ENCODE measurements around the gene IDH2. TPM values are rescaled to one million over a fixed set of nuclear protein-coding genes. Genes with fewer than 3 reads are reported as not detected.

IDH2 gene
- total RNA-seq, 6 experiments from 2014 or later: 26.3 to 32.4 (median 28.9) TPM

GRCh38 chr15:90132437-90132836, 30.2 kb upstream of the IDH2 start:
- Mint-ChIP-seq H3K4me3 (no peak overlapping the region), H3K36me3 (ENCODE audit: low read depth) (no peaks in the 10 kb centered on the region), H3K4me1 (ENCODE audit: low read depth) (no peaks in the 10 kb centered on the region), H3K9me3 (no peaks in the 10 kb centered on the region), H3K27me3 (ENCODE audit: insufficient read depth) (peaks cover 38% of the 10 kb centered on the region), H3K27ac (no peak overlapping the region)
- TF ChIP-seq, protein P1, sequence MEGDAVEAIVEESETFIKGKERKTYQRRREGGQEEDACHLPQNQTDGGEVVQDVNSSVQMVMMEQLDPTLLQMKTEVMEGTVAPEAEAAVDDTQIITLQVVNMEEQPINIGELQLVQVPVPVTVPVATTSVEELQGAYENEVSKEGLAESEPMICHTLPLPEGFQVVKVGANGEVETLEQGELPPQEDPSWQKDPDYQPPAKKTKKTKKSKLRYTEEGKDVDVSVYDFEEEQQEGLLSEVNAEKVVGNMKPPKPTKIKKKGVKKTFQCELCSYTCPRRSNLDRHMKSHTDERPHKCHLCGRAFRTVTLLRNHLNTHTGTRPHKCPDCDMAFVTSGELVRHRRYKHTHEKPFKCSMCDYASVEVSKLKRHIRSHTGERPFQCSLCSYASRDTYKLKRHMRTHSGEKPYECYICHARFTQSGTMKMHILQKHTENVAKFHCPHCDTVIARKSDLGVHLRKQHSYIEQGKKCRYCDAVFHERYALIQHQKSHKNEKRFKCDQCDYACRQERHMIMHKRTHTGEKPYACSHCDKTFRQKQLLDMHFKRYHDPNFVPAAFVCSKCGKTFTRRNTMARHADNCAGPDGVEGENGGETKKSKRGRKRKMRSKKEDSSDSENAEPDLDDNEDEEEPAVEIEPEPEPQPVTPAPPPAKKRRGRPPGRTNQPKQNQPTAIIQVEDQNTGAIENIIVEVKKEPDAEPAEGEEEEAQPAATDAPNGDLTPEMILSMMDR (IDR thresholded peaks at IDR 0.05): no peak
- DNase-seq: no peak

DNA sequence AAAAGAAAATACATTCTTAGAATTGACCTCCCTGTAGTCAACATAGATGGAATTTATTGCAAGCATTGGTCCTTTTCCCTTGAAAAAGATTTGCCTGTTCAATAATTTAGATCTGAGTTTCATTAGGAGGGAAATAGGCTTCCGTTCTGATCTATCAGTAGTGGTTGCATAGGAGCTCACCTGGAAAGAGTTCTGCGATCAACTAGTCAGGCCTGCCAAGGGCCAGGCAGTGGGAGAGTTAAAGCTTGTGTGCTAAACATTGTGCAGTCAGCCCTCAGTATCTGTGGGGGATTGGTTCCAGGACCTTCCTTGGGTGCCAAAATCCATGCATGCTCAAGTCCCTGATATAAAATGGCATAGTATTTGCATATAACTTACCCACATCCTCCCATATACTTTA, 29.6 kb upstream of the IDH2 start:
- Mint-ChIP-seq H3K9me3 (no peaks in the 10 kb centered on the region), H3K27ac (no peak overlapping the region)

GRCh38 chr15:90130291-90130690, 28.0 kb upstream of the IDH2 start:
- Mint-ChIP-seq H3K27me3 (ENCODE audit: insufficient read depth) (peaks cover 38% of the 10 kb centered on the region), H3K36me3 (ENCODE audit: low read depth) (no peaks in the 10 kb centered on the region), H3K4me3 (no peak overlapping the region), H3K9me3 (no peaks in the 10 kb centered on the region), H3K27ac (no peak overlapping the region), H3K4me1 (ENCODE audit: low read depth) (no peaks in the 10 kb centered on the region)
- no peak for DNase-seq
- TF ChIP-seq, protein P1 (IDR thresholded peaks at IDR 0.05): no peak

More for the DNA sequence above, 29.6 kb upstream of the IDH2 start:
- no peak for DNase-seq
- Mint-ChIP-seq H3K4me3 (no peak overlapping the region), H3K27me3 (ENCODE audit: insufficient read depth) (peaks cover 38% of the 10 kb centered on the region), H3K36me3 (ENCODE audit: low read depth) (no peaks in the 10 kb centered on the region), H3K4me1 (ENCODE audit: low read depth) (no peaks in the 10 kb centered on the region)
- TF ChIP-seq, protein P1 (IDR thresholded peaks at IDR 0.05): no peak

DNA sequence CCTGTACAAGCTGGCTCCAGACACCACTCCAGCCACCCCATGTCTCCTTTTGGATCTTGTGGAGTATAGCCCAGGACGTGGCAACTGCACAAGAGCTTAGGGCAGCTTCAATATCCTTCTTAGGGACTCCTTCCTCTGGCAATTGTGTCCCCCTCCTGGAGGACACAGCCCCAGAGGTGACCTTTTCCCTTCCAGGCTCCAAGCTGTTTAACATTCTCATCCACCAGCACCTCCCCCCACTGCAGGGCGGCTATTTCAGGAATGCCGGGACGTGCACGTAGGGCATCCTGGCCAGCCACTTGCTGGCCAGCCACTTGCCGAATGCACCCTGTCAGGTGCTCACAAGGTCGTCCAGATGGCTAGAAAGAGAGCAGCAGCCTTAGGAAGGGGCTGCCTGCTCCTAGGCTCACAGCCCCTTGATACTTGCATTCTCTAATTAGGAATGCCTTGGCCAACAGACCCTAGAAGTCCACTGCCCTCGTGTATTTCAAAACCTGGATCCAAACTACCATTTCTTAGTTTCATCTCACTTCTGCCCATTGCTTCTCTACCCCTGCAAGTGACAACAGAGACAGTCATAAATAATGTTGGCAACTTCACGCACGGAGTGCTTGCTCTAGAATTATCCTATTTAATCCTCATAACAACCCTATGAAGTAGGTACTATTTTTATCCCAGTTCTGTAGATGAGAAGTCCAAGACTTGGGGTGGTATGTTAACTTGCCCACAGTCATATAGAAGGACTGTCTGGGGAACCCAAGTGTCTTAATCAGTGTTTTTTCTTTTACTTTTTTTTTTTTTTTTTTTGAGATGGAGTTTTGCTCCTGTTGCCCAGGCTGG, 24.5 kb upstream of the IDH2 start:
- Mint-ChIP-seq H3K4me3 (no peak overlapping the region), H3K27ac (no peak overlapping the region), H3K9me3 (no peaks in the 10 kb centered on the region), H3K4me1 (ENCODE audit: low read depth) (no peaks in the 10 kb centered on the region), H3K36me3 (ENCODE audit: low read depth) (no peaks in the 10 kb centered on the region), H3K27me3 (ENCODE audit: insufficient read depth) (peaks cover 26% of the 10 kb centered on the region)
- TF ChIP-seq, protein P1 (IDR thresholded peaks at IDR 0.05): no peak
- DNase-seq: no peak

DNA sequence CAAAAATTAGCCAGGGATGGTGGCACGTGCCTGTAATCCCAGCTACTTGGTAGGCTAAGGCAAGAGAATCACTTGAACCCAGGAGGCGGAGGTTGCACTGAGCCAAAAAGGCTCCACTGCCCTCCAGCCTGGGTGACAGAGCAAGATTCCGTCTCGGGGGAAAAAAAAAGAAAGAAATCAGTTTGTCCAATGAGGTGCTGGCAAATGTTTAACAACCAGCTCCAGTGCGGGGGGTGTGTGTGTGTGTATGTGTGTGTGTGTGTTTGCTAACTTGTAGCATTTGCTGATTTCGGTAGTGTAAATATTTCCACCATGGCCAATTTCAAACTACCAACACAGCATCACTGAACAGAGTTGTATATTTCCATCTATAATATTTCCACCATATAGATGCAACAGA, 23.8 kb upstream of the IDH2 start:
- TF ChIP-seq, protein P1 (IDR thresholded peaks at IDR 0.05): no peak
- Mint-ChIP-seq H3K4me1 (ENCODE audit: low read depth) (no peaks in the 10 kb centered on the region), H3K36me3 (ENCODE audit: low read depth) (no peaks in the 10 kb centered on the region), H3K27me3 (ENCODE audit: insufficient read depth) (peaks cover 26% of the 10 kb centered on the region), H3K27ac (no peak overlapping the region), H3K4me3 (no peak overlapping the region), H3K9me3 (no peaks in the 10 kb centered on the region)
- DNase-seq: no peak
